GM18861 (cell line): Measurements from ENCODE around the gene POLRMT.

ENCODE experiments used
- ATAC-seq: cut with Tn5 transposase; IDR thresholded peaks from one replicate; pipeline ENCODE4 v1.9.1; 2021; ENCODE audit not compliant: unreplicated experiment

Gene POLRMT

GRCh38 chr19:648305-648704 lies 15.0 kb upstream of the POLRMT start:
- no peak for ATAC-seq

- no peak for ATAC-seq
Observed at GRCh38 chr19:647566-648284, 14.4 kb upstream of the POLRMT start.

GRCh38 chr19:646779-647565 lies 13.6 kb upstream of the POLRMT start:
- no peak for ATAC-seq

- ATAC-seq = no peak
Observed at GRCh38 chr19:645912-646778, 12.8 kb upstream of the POLRMT start.

GRCh38 chr19:644789-645188 lies 11.5 kb upstream of the POLRMT start:
- ATAC-seq = no peak

- ATAC-seq = no peak
Observed at GRCh38 chr19:644363-644762, 11.0 kb upstream of the POLRMT start.

GRCh38 chr19:643736-644135 lies 10.4 kb upstream of the POLRMT start:
- no peak for ATAC-seq

- no peak for ATAC-seq
Observed at GRCh38 chr19:642767-643727, 9.7 kb upstream of the POLRMT start.

GRCh38 chr19:641702-642101 lies 8.4 kb upstream of the POLRMT start:
- no peak for ATAC-seq

GRCh38 chr19:640606-641189 lies 7.4 kb upstream of the POLRMT start:
- ATAC-seq = no peak

GRCh38 chr19:640161-640558 lies 6.8 kb upstream of the POLRMT start:
- no peak for ATAC-seq

- ATAC-seq = no peak
Observed at GRCh38 chr19:639253-640160, 6.2 kb upstream of the POLRMT start, which contains the start of gene FGF22. TSS of gene FGF22 (plus strand) at chr19:639879. CDS start at chr19:639926, 47 bp downstream.

GRCh38 chr19:638906-639252 lies 5.5 kb upstream of the POLRMT start:
- no peak for ATAC-seq

GRCh38 chr19:634975-635652 lies 1.8 kb upstream of the POLRMT start:
- no peak for ATAC-seq

GRCh38 chr19:633786-634639 lies 676 bp upstream of the POLRMT start:
- ATAC-seq = no peak

- ATAC-seq = no peak
Observed at GRCh38 chr19:632579-633067, 714 bp downstream of the POLRMT start.

- no peak for ATAC-seq
Observed at GRCh38 chr19:629961-630714, 3.2 kb downstream of the POLRMT start.
